Measurements from ENCODE around the gene TNFRSF19. TPM values are rescaled to one million over a fixed set of nuclear protein-coding genes. Genes with fewer than 3 reads are reported as not detected.

The TNFRSF19 gene
- total RNA-seq, 1 experiment from 2014 or later, result 0.24 TPM

- H3K4me3 ChIP-seq, result no peak overlapping the region
- DNase-seq, result no peak
- H3K4me1 ChIP-seq (replicated peaks; ENCODE audit: insufficient read depth), result no peaks in the 10 kb centered on the region
- no TSS peak for BruUV-seq (replicated peaks)
- H3K27ac ChIP-seq, result no peak overlapping the region
- ChIA-PET CTCF (no interaction called here), POLR2A (ENCODE audit: unreplicated experiment) (no interaction called here)
- no peaks in the 10 kb centered on the region for H4K20me1 ChIP-seq (ENCODE audit: insufficient read depth)
- H3K9me2 ChIP-seq (ENCODE audit: insufficient read depth), result no peaks in the 10 kb centered on the region
- no peaks in the 10 kb centered on the region for H3K27me3 ChIP-seq (ENCODE audit: insufficient read depth, low read depth)
- no peak overlapping the region for H3K4me2 ChIP-seq
- no peak overlapping the region for H2AFZ ChIP-seq
- no peaks in the 10 kb centered on the region for H3F3A ChIP-seq (ENCODE audit: insufficient read depth, low read depth)
- no peaks in the 10 kb centered on the region for H3K79me2 ChIP-seq (ENCODE audit: low read depth)
- H3K9me3 ChIP-seq (ENCODE audit: insufficient read depth, low read depth), result no peaks in the 10 kb centered on the region
- TF ChIP-seq EZH2 (IDR thresholded peaks at IDR 0.05; ENCODE audit: low read depth) (no peak), CTCF (conservative IDR thresholded peaks at IDR 0.05) (no peak)
- intact Hi-C loops (cut with micrococcal nuclease; ENCODE audit: unreplicated experiment), result no loop called here
- no peaks in the 10 kb centered on the region for H3K36me3 ChIP-seq (ENCODE audit: low read depth)
Observed at GRCh38 chr13:23632741-23633140, 62.5 kb downstream of the TNFRSF19 start.

GRCh38 chr13:23634897-23635296 lies 64.7 kb downstream of the TNFRSF19 start:
- Histone ChIP-seq H3K27me3 (ENCODE audit: insufficient read depth, low read depth) (no peaks in the 10 kb centered on the region), H3K36me3 (ENCODE audit: low read depth) (no peaks in the 10 kb centered on the region), H4K20me1 (ENCODE audit: insufficient read depth) (no peaks in the 10 kb centered on the region), H3K4me3 (no peak overlapping the region), H3K79me2 (ENCODE audit: low read depth) (no peaks in the 10 kb centered on the region), H2AFZ (no peak overlapping the region), H3K27ac (no peak overlapping the region), H3K9me2 (ENCODE audit: insufficient read depth) (no peaks in the 10 kb centered on the region), H3K9me3 (ENCODE audit: insufficient read depth, low read depth) (no peaks in the 10 kb centered on the region), H3K4me1 (replicated peaks; ENCODE audit: insufficient read depth) (no peaks in the 10 kb centered on the region), H3K4me2 (no peak overlapping the region), H3F3A (ENCODE audit: insufficient read depth, low read depth) (no peaks in the 10 kb centered on the region)
- intact Hi-C loops (cut with micrococcal nuclease; ENCODE audit: unreplicated experiment), result no loop called here
- ChIA-PET CTCF (no interaction called here), POLR2A (ENCODE audit: unreplicated experiment) (no interaction called here)
- no peak for DNase-seq
- BruUV-seq (replicated peaks), result no TSS peak
- TF ChIP-seq EZH2 (IDR thresholded peaks at IDR 0.05; ENCODE audit: low read depth) (no peak), CTCF (conservative IDR thresholded peaks at IDR 0.05) (no peak)

GRCh38 chr13:23636360-23636759 lies 66.1 kb downstream of the TNFRSF19 start:
- H3K9me2 ChIP-seq (ENCODE audit: insufficient read depth), result no peaks in the 10 kb centered on the region
- H3K4me3 ChIP-seq, result no peak overlapping the region
- intact Hi-C loops (cut with micrococcal nuclease; ENCODE audit: unreplicated experiment), result no loop called here
- ChIA-PET POLR2A (ENCODE audit: unreplicated experiment) (no interaction called here), CTCF (no interaction called here)
- no peaks in the 10 kb centered on the region for H3K36me3 ChIP-seq (ENCODE audit: low read depth)
- H3K27me3 ChIP-seq (ENCODE audit: insufficient read depth, low read depth), result no peaks in the 10 kb centered on the region
- no peaks in the 10 kb centered on the region for H3F3A ChIP-seq (ENCODE audit: insufficient read depth, low read depth)
- no peaks in the 10 kb centered on the region for H4K20me1 ChIP-seq (ENCODE audit: insufficient read depth)
- no peak for TF ChIP-seq CTCF (conservative IDR thresholded peaks at IDR 0.05)
- TF ChIP-seq EZH2 (IDR thresholded peaks at IDR 0.05; ENCODE audit: low read depth), result no peak
- no peak for DNase-seq
- no peak overlapping the region for H2AFZ ChIP-seq
- H3K4me2 ChIP-seq, result no peak overlapping the region
- H3K27ac ChIP-seq, result no peak overlapping the region
- no peaks in the 10 kb centered on the region for H3K79me2 ChIP-seq (ENCODE audit: low read depth)
- no TSS peak for BruUV-seq (replicated peaks)
- no peaks in the 10 kb centered on the region for H3K9me3 ChIP-seq (ENCODE audit: insufficient read depth, low read depth)
- no peaks in the 10 kb centered on the region for H3K4me1 ChIP-seq (replicated peaks; ENCODE audit: insufficient read depth)

Data from PC-9 (cell line).